Activated CD8-positive, alpha-beta T cell treated with anti-CD3 and anti-CD28 coated beads for 36 hours (primary cell): ENCODE results near the gene TOP2A. TPM values are rescaled to one million over a fixed set of nuclear protein-coding genes. Genes with fewer than 3 reads are reported as not detected.

Source experiments
- ATAC-seq: fragments of 200-7000 bp; cut with Tn5 transposase; one replicate; pipeline ENCODE4 v1.10.0; 2021; ENCODE audit warnings: mild to moderate bottlenecking, moderate library complexity
- CTCF ChIA-PET: fragments of 350-600 bp; sonication (Branson Sonifier 250); formaldehyde crosslinking; loops from one replicate; lab custom pipeline; 2021; ENCODE audit warnings: antibody characterized with exemption; lab: Charles Lee
- POLR2A ChIA-PET: fragments of 350-600 bp; sonication (Branson Sonifier 250); formaldehyde crosslinking; loops from one replicate; lab custom pipeline; 2021; ENCODE audit warnings: antibody characterized with exemption; lab: Charles Lee
- DNase-seq: peaks from one replicate; pipeline ENCODE4 v3.0.0-alpha.2; 2020
- H3K27ac Mint-ChIP-seq: one replicate; pipeline ENCODE4 v1.8.0; 2021; ENCODE audit warnings: mild to moderate bottlenecking, mixed read lengths
- H3K27me3 Mint-ChIP-seq: one replicate; pipeline ENCODE4 v1.8.0; 2021; ENCODE audit warnings: mixed read lengths
- H3K36me3 Mint-ChIP-seq: one replicate; pipeline ENCODE4 v1.8.0; 2021; ENCODE audit warnings: low read depth, mixed read lengths
- H3K4me1 Mint-ChIP-seq: one replicate; pipeline ENCODE4 v1.8.0; 2021; ENCODE audit warnings: low read depth, mixed read lengths
- H3K4me3 Mint-ChIP-seq: one replicate; pipeline ENCODE4 v1.8.0; 2021; ENCODE audit warnings: mild to moderate bottlenecking, moderate library complexity, mixed read lengths
- H3K9me3 Mint-ChIP-seq: one replicate; pipeline ENCODE4 v1.8.0; 2021; ENCODE audit warnings: mixed read lengths
- intact Hi-C: fragments of 100-400 bp; cut with micrococcal nuclease; formaldehyde crosslinking; loops from one replicate; pipeline ENCODE4 v1.10.0; 2022
- total RNA-seq, 2 experiments: library from RNA; stranded (reverse); gene quantifications; one replicate each; pipeline ENCODE4 v1.2.3, GENCODE V29; 2021
- TF ChIP-seq, protein P1 (sequence below): fragments of 200-600 bp; IDR thresholded peaks from one replicate; pipeline ENCODE4 v1.8.0; 2022; ENCODE audit warnings: antibody characterized with exemption, mild to moderate bottlenecking

Gene TOP2A
- total RNA-seq, 2 experiments from 2014 or later = 273 to 280 TPM

DNA sequence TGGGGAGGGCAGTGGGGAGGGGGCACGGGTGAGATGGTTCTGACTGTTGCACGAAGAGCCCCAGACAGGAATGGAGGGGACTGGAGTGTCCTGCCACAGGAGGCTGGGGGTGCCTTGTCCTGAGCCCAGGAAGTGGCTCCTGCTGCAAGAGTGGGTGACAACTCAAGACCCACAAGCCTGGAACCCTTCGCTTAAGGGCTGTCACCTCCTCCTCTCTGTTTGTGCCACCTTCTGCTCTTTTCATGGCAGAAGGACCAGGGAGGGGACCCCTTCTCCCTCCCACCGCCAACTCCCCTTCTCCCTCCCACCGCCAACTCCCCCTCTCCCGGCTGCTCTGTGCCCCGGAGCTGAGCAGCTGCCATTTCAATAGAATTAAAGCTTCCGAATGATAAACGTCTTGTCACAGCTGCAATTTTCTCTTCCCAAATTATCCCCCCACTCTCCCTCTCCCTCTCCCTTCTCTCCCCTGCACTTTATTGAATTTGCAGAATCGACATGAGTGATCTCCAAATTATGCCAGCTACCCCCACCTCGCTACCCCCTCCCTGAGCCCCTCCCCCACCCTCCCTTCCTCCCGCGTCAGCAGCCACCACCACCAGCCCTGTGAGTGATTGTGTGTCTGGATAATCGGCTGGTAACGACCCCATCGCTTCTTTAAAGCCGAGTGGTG lies 66.9 kb downstream of the TOP2A start:
- Mint-ChIP-seq H3K4me1 (peaks cover 50% of the 10 kb centered on the region), H3K9me3 (no peaks in the 10 kb centered on the region), H3K27ac (no peak overlapping the region), H3K4me3 (no peak overlapping the region), H3K27me3 (no peaks in the 10 kb centered on the region), H3K36me3 (peaks cover 36% of the 10 kb centered on the region)
- POLR2A ChIA-PET = interaction anchor here (8.5 kb wide), 1 partner anchor 44 kb away, joined by 79 read pairs; the partner anchor contains the start of gene RARA
- CTCF ChIA-PET = interaction anchor here (26.3 kb wide), 1 partner anchor 42 kb away, joined by 780 read pairs; the partner anchor contains the start of genes CDC6 and RARA
- no peak for ATAC-seq
- intact Hi-C loops = no loop called here
- TF ChIP-seq, protein P1, sequence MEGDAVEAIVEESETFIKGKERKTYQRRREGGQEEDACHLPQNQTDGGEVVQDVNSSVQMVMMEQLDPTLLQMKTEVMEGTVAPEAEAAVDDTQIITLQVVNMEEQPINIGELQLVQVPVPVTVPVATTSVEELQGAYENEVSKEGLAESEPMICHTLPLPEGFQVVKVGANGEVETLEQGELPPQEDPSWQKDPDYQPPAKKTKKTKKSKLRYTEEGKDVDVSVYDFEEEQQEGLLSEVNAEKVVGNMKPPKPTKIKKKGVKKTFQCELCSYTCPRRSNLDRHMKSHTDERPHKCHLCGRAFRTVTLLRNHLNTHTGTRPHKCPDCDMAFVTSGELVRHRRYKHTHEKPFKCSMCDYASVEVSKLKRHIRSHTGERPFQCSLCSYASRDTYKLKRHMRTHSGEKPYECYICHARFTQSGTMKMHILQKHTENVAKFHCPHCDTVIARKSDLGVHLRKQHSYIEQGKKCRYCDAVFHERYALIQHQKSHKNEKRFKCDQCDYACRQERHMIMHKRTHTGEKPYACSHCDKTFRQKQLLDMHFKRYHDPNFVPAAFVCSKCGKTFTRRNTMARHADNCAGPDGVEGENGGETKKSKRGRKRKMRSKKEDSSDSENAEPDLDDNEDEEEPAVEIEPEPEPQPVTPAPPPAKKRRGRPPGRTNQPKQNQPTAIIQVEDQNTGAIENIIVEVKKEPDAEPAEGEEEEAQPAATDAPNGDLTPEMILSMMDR = no peak
- DNase-seq = no peak

DNA sequence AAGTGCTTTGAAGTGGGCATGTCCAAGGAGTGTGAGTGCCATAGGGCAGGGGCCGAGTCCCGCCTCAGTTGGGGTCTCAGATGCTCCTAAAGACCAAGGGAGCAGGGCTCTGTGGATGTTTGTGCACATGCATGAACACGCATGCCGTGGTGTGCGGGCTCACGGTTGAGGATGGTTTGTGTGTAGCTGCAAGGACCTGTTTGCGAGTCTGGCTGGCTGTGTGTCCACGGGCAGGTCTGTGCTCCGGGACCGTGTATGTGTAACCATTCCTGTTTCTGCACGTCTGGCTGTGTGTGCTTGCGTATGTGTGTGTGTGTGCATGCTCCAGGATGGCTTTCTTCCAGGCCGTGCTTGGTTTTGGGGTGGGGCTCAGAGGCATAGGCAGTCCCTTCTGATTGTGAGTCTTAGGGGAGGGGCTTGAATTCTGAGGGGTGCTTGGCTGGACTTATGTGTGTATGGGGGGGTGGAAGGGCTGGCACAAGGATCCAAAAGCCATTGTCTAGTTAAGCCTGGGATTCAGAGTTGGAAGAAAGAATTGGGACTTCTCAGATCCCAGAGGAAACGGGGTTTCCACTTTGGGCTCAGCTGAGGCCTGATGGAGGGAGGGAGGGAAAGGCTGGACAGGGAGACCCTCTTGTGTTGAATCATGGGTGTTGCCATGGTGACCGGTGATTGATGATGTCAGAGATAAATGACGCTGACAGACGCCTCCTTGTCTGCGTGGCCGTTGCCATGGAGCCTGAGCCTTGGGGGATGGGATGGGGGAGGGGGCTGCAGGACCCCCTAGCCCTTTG lies 67.6 kb downstream of the TOP2A start:
- peaks cover 55% of the 10 kb centered on the region for H3K4me1 Mint-ChIP-seq
- CTCF ChIA-PET = interaction anchor here (0.6 to 26.3 kb wide), 2 partner anchors 14 to 42 kb away, joined by 4 to 780 read pairs; partner anchors contain the start of genes CDC6 and RARA
- H3K4me3 Mint-ChIP-seq = no peak overlapping the region
- intact Hi-C loops = no loop called here
- POLR2A ChIA-PET = interaction anchor here (8.5 kb wide), 1 partner anchor 44 kb away, joined by 79 read pairs; the partner anchor contains the start of gene RARA
- H3K36me3 Mint-ChIP-seq = peaks cover 31% of the 10 kb centered on the region
- H3K27me3 Mint-ChIP-seq = no peaks in the 10 kb centered on the region
- H3K27ac Mint-ChIP-seq = no peak overlapping the region
- H3K9me3 Mint-ChIP-seq = no peaks in the 10 kb centered on the region
- ATAC-seq = no peak
- DNase-seq = no peak
- TF ChIP-seq, protein P1 = no peak

DNA sequence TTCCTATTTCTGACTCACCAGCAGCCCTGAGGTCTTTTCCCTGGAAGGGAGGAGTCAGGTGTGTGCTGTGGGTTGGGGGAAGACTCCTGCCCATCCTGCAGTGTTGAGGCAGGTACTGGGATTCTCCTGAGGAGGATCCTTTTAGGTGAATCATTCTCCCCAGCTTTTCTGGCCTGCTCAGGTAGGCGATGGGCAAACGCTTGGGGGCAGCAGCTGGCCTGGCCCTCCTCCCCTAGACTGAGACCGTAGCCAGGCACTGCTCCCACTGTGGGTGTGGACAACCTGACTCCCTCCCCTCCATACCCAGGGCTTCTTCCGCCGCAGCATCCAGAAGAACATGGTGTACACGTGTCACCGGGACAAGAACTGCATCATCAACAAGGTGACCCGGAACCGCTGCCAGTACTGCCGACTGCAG lies 68.2 kb downstream of the TOP2A start:
- H3K4me1 Mint-ChIP-seq = peaks cover 61% of the 10 kb centered on the region
- no peak for ATAC-seq
- no peak overlapping the region for H3K4me3 Mint-ChIP-seq
- TF ChIP-seq, protein P1 = no peak
- H3K9me3 Mint-ChIP-seq = no peaks in the 10 kb centered on the region
- H3K36me3 Mint-ChIP-seq = peaks cover 25% of the 10 kb centered on the region
- no peak for DNase-seq
- intact Hi-C loops = no loop called here
- ChIA-PET POLR2A (interaction anchor here (0.7 kb wide), 1 partner anchor 47 kb away, joined by 3 read pairs; no protein-coding TSS in a partner anchor), CTCF (interaction anchor here (2.1 to 26.3 kb wide), 2 partner anchors 9 to 41 kb away, joined by 6 to 780 read pairs; partner anchors contain the start of genes CDC6 and RARA)
- H3K27me3 Mint-ChIP-seq = no peaks in the 10 kb centered on the region
- no peak overlapping the region for H3K27ac Mint-ChIP-seq

DNA sequence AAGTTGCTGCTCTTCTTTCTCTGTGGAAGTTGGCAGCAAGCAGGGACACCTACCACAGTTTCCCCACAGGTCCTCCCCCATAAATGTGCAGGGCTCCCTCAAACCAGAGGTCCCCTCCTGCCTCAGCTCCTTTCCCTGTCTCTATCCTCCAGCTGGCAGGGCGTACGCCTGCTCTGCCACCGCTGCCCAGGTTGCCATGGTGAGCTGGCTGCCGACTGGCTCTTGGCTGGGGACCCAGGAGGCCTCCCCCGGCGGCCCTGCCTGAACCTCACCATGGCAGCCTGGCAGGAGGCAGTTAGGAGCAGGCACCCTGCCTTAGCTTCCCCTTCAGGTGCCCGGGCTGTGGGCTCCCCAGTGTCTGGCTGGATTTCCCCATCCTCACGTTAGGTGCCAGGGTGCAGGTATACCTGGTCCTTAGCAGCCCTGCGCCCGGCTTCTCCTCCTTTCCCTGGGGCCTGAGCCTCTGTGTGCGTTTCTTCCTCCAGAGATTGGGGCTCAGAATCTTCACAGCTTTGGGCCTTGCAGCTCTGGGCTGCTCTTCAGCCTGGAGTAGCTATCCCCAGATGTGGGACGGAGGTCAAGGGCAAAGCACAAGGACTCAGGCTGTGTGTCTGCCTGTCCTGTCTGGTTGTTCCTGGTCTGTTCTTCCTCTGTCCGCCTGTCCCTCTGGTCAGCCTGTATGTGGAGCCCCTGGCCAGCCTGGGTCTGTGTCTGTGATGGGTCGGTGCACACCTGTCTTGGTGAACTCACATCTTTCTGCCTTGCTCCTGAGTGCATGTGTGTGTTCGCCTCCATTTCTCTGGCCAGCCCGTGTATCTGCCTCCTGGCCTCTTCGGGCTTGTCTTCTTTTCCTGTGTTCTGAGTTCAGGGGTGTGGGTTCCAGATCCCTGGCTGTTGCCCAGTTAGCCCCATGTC lies 68.9 kb downstream of the TOP2A start:
- intact Hi-C loops = no loop called here
- H3K36me3 Mint-ChIP-seq = peaks cover 23% of the 10 kb centered on the region

More for the DNA sequence above, 68.9 kb downstream of the TOP2A start:
- Mint-ChIP-seq H3K4me3 (no peak overlapping the region), H3K27me3 (no peaks in the 10 kb centered on the region), H3K9me3 (no peaks in the 10 kb centered on the region), H3K4me1 (peaks cover 65% of the 10 kb centered on the region), H3K27ac (peak overlapping the region; percentile 12)
- ChIA-PET POLR2A (interaction anchor here (0.7 to 0.9 kb wide), 2 partner anchors 42 to 47 kb away, joined by 3 to 4 read pairs; no protein-coding TSS in a partner anchor), CTCF (interaction anchor here (1.1 to 26.3 kb wide), 3 partner anchors 9 to 40 kb away, joined by 3 to 780 read pairs (median 6); partner anchors contain the start of genes CDC6 and RARA)
- DNase-seq (no peak), ATAC-seq (no peak)
- TF ChIP-seq, protein P1 = no peak
